Activated CD8-positive, alpha-beta memory T cell treated with anti-CD3 and anti-CD28 coated beads, Interleukin-2, amount 50 U/mL, for 1 hour (primary cell): ENCODE results near the gene PPCDC.

Experiments
- DNase-seq: peaks from one replicate; pipeline ENCODE4 v3.0.0-alpha.2; 2020; ENCODE audit errors: extremely low read depth

Gene PPCDC

GRCh38 chr15:75044258-75044878 is 21.0 kb downstream of the PPCDC start:
- no peak for DNase-seq

- DNase-seq, result no peak
Measured at GRCh38 chr15:75045332-75046015, 22.1 kb downstream of the PPCDC start.

GRCh38 chr15:75048394-75048793 is 25.0 kb downstream of the PPCDC start:
- DNase-seq, result no peak

GRCh38 chr15:75049392-75049791 is 26.0 kb downstream of the PPCDC start:
- DNase-seq, result no peak

GRCh38 chr15:75050283-75050682 is 26.9 kb downstream of the PPCDC start:
- DNase-seq, result no peak

GRCh38 chr15:75051191-75051608 is 27.8 kb downstream of the PPCDC start:
- DNase-seq, result no peak

GRCh38 chr15:75051711-75052110 is 28.3 kb downstream of the PPCDC start:
- no peak for DNase-seq

- DNase-seq, result no peak
Measured at GRCh38 chr15:75052972-75053747, 29.8 kb downstream of the PPCDC start.

- DNase-seq, result no peak
Measured at GRCh38 chr15:75053748-75054125, 30.3 kb downstream of the PPCDC start.

- no peak for DNase-seq
Measured at GRCh38 chr15:75054172-75054897, 30.9 kb downstream of the PPCDC start.

GRCh38 chr15:75056036-75056435 is 32.6 kb downstream of the PPCDC start:
- DNase-seq, result no peak

GRCh38 chr15:75058127-75058905 is 34.9 kb downstream of the PPCDC start:
- no peak for DNase-seq

GRCh38 chr15:75059607-75060006 is 36.2 kb downstream of the PPCDC start:
- no peak for DNase-seq

GRCh38 chr15:75061272-75061671 is 37.9 kb downstream of the PPCDC start:
- DNase-seq, result no peak

GRCh38 chr15:75062706-75063105 is 39.3 kb downstream of the PPCDC start:
- DNase-seq, result no peak

GRCh38 chr15:75063338-75063737 is 39.9 kb downstream of the PPCDC start:
- DNase-seq, result no peak

- DNase-seq, result no peak
Measured at GRCh38 chr15:75063889-75064288, 40.5 kb downstream of the PPCDC start.

- no peak for DNase-seq
Measured at GRCh38 chr15:75064846-75065245, 41.5 kb downstream of the PPCDC start.

GRCh38 chr15:75065467-75065850 is 42.1 kb downstream of the PPCDC start:
- no peak for DNase-seq

- DNase-seq, result no peak
Measured at GRCh38 chr15:75065851-75066509, 42.6 kb downstream of the PPCDC start.
